Skeletal muscle satellite cell (primary cell): Measurements from ENCODE around the gene LRMDA.

ENCODE experiments used
- H3K27me3 ChIP-seq: 2 replicates; pipeline ENCODE4 v1.7.0; 2013; ENCODE audit warnings: low read length; ENCODE audit not compliant: control insufficient read depth, insufficient read depth
- H3K36me3 ChIP-seq: 2 replicates; pipeline ENCODE4 v1.7.0; 2013; ENCODE audit warnings: mild to moderate bottlenecking, control low read depth, low read length; ENCODE audit not compliant: insufficient read depth
- H3K4me1 ChIP-seq: 2 replicates; pipeline ENCODE4 v1.7.0; 2013; ENCODE audit warnings: low read length; ENCODE audit not compliant: control insufficient read depth, insufficient read depth
- H3K4me2 ChIP-seq: 2 replicates; pipeline ENCODE4 v1.7.0; 2013; ENCODE audit warnings: mild to moderate bottlenecking, low read length
- H3K4me3 ChIP-seq: 2 replicates; pipeline ENCODE4 v1.7.0; 2013; ENCODE audit warnings: low read length
- H3K9ac ChIP-seq: 2 replicates; pipeline ENCODE4 v1.7.0; 2013; ENCODE audit warnings: mild to moderate bottlenecking, low read depth, low read length, moderate library complexity
- H3K9me3 ChIP-seq: replicated peaks from 2 replicates; pipeline ENCODE4 v1.7.0; 2013; ENCODE audit warnings: mild to moderate bottlenecking, control low read depth, low read length

LRMDA gene

GRCh38 chr10:76459016-76459730 lies 1027.7 kb downstream of the LRMDA start:
- Histone ChIP-seq H3K4me2 (no peak overlapping the region), H3K4me3 (no peak overlapping the region), H3K36me3 (no peaks in the 10 kb centered on the region), H3K9me3 (no peaks in the 10 kb centered on the region), H3K27me3 (no peaks in the 10 kb centered on the region), H3K9ac (no peak overlapping the region), H3K4me1 (no peaks in the 10 kb centered on the region)

GRCh38 chr10:76461024-76461423 lies 1029.6 kb downstream of the LRMDA start:
- Histone ChIP-seq H3K9me3 (no peaks in the 10 kb centered on the region), H3K4me3 (no peak overlapping the region)

GRCh38 chr10:76463111-76463510 lies 1031.7 kb downstream of the LRMDA start:
- H3K36me3 ChIP-seq, result no peaks in the 10 kb centered on the region
- H3K4me2 ChIP-seq, result no peak overlapping the region
- H3K9me3 ChIP-seq, result no peaks in the 10 kb centered on the region
- no peak overlapping the region for H3K4me3 ChIP-seq
- H3K9ac ChIP-seq, result no peak overlapping the region
- H3K4me1 ChIP-seq, result peaks cover 2% of the 10 kb centered on the region
- no peaks in the 10 kb centered on the region for H3K27me3 ChIP-seq

More at GRCh38 chr10:76461024-76461423, 1029.6 kb downstream of the LRMDA start:
- no peak overlapping the region for H3K4me2 ChIP-seq
- H3K9ac ChIP-seq, result no peak overlapping the region
- H3K4me1 ChIP-seq, result no peaks in the 10 kb centered on the region
- no peaks in the 10 kb centered on the region for H3K27me3 ChIP-seq
- no peaks in the 10 kb centered on the region for H3K36me3 ChIP-seq

GRCh38 chr10:76466836-76467503 lies 1035.5 kb downstream of the LRMDA start:
- no peaks in the 10 kb centered on the region for H3K36me3 ChIP-seq
- peaks cover 8% of the 10 kb centered on the region for H3K4me1 ChIP-seq

GRCh38 chr10:76469675-76470074 lies 1038.3 kb downstream of the LRMDA start:
- Histone ChIP-seq H3K9me3 (no peaks in the 10 kb centered on the region), H3K27me3 (no peaks in the 10 kb centered on the region), H3K9ac (no peak overlapping the region), H3K4me1 (peaks cover 8% of the 10 kb centered on the region), H3K36me3 (no peaks in the 10 kb centered on the region), H3K4me3 (no peak overlapping the region), H3K4me2 (no peak overlapping the region)

More at GRCh38 chr10:76466836-76467503, 1035.5 kb downstream of the LRMDA start:
- Histone ChIP-seq H3K27me3 (no peaks in the 10 kb centered on the region), H3K4me3 (no peak overlapping the region), H3K4me2 (no peak overlapping the region), H3K9me3 (no peaks in the 10 kb centered on the region), H3K9ac (no peak overlapping the region)

- Histone ChIP-seq H3K9me3 (no peaks in the 10 kb centered on the region), H3K4me2 (no peak overlapping the region)
These were observed 1047.8 kb downstream of the LRMDA start for GRCh38 chr10:76479103-76479790.

GRCh38 chr10:76481178-76481577 lies 1049.8 kb downstream of the LRMDA start:
- Histone ChIP-seq H3K36me3 (no peaks in the 10 kb centered on the region), H3K4me2 (no peak overlapping the region), H3K27me3 (no peaks in the 10 kb centered on the region), H3K4me3 (no peak overlapping the region), H3K9ac (no peak overlapping the region), H3K9me3 (no peaks in the 10 kb centered on the region), H3K4me1 (no peaks in the 10 kb centered on the region)

More at GRCh38 chr10:76479103-76479790, 1047.8 kb downstream of the LRMDA start:
- H3K4me3 ChIP-seq, result no peak overlapping the region
- no peaks in the 10 kb centered on the region for H3K27me3 ChIP-seq
- H3K36me3 ChIP-seq, result no peaks in the 10 kb centered on the region
- no peaks in the 10 kb centered on the region for H3K4me1 ChIP-seq
- H3K9ac ChIP-seq, result no peak overlapping the region

GRCh38 chr10:76487582-76487981 lies 1056.2 kb downstream of the LRMDA start:
- H3K4me1 ChIP-seq, result peaks cover 12% of the 10 kb centered on the region

GRCh38 chr10:76488602-76489001 lies 1057.2 kb downstream of the LRMDA start:
- Histone ChIP-seq H3K4me2 (no peak overlapping the region), H3K9ac (no peak overlapping the region), H3K9me3 (peaks cover 7% of the 10 kb centered on the region)

More at GRCh38 chr10:76487582-76487981, 1056.2 kb downstream of the LRMDA start:
- Histone ChIP-seq H3K27me3 (no peaks in the 10 kb centered on the region), H3K4me2 (no peak overlapping the region), H3K9me3 (peaks cover 7% of the 10 kb centered on the region), H3K4me3 (no peak overlapping the region), H3K36me3 (no peaks in the 10 kb centered on the region), H3K9ac (no peak overlapping the region)

GRCh38 chr10:76491216-76491615 lies 1059.8 kb downstream of the LRMDA start:
- H3K9me3 ChIP-seq, result peaks cover 7% of the 10 kb centered on the region
- H3K36me3 ChIP-seq, result no peaks in the 10 kb centered on the region
- H3K4me2 ChIP-seq, result no peak overlapping the region
- H3K4me3 ChIP-seq, result no peak overlapping the region
- peaks cover 14% of the 10 kb centered on the region for H3K4me1 ChIP-seq
- H3K27me3 ChIP-seq, result no peaks in the 10 kb centered on the region
- no peak overlapping the region for H3K9ac ChIP-seq

More at GRCh38 chr10:76488602-76489001, 1057.2 kb downstream of the LRMDA start:
- no peaks in the 10 kb centered on the region for H3K27me3 ChIP-seq
- H3K4me3 ChIP-seq, result no peak overlapping the region
- H3K36me3 ChIP-seq, result no peaks in the 10 kb centered on the region
- peaks cover 14% of the 10 kb centered on the region for H3K4me1 ChIP-seq

GRCh38 chr10:76492026-76492425 lies 1060.6 kb downstream of the LRMDA start:
- no peaks in the 10 kb centered on the region for H3K27me3 ChIP-seq
- no peak overlapping the region for H3K4me3 ChIP-seq
- peaks cover 14% of the 10 kb centered on the region for H3K4me1 ChIP-seq
- H3K9me3 ChIP-seq, result peaks cover 7% of the 10 kb centered on the region
- H3K4me2 ChIP-seq, result no peak overlapping the region
- no peaks in the 10 kb centered on the region for H3K36me3 ChIP-seq
- no peak overlapping the region for H3K9ac ChIP-seq
